Kidney epithelial cell (primary cell): ENCODE measurements around the gene CAMSAP2. TPM values are rescaled to one million over a fixed set of nuclear protein-coding genes. Genes with fewer than 3 reads are reported as not detected.

Source experiments
- DNase-seq: peaks from one replicate; pipeline ENCODE4 v3.0.0-alpha.2; 2010; ENCODE audit warnings: low read depth
- H3K27me3 ChIP-seq: 2 replicates; pipeline ENCODE4 v1.6.0; 2011; ENCODE audit warnings: low read length; ENCODE audit not compliant: control insufficient read depth, insufficient read depth
- H3K36me3 ChIP-seq: 2 replicates; pipeline ENCODE4 v1.5.1; 2011; ENCODE audit warnings: low read length; ENCODE audit not compliant: control insufficient read depth, insufficient read depth
- H3K4me3 ChIP-seq: 2 replicates; pipeline ENCODE4 v1.5.1; 2011; ENCODE audit warnings: low read depth, mild to moderate bottlenecking, control low read depth, low read length
- CTCF ChIP-seq: IDR thresholded peaks from 2 replicates; pipeline ENCODE4 v1.5.1; 2011; ENCODE audit warnings: mild to moderate bottlenecking, moderate library complexity, low read length, control low read depth, inconsistent platforms; ENCODE audit not compliant: insufficient read depth, poor library complexity, severe bottlenecking
- total RNA-seq: library from RNA; depleted of rRNA; stranded (reverse); fragments of >200 nt; gene quantifications from 2 replicates; pipeline ENCODE4 v1.2.3, GENCODE V29; 2015

The CAMSAP2 gene
- total RNA-seq, 1 donor from 2014 or later, result 31.9 TPM

DNA sequence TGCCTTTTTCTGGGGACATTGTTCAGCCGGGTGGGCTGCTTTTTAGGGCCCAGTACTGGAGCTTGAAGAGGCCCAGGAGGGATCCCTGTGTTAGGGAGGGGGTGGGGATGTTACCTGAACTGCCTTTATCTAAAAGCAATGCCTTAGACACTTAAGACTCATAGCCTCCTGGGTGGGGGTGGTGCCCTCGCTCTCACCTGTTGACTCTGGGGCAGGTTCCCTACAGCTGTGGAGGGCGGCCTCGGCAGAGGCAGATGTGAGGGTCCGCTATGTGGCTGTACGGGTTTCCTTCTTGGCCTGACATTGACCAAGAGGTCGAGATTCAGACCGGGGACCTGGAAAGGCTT lies 156.7 kb downstream of the CAMSAP2 start:
- Histone ChIP-seq H3K27me3 (no peaks in the 10 kb centered on the region), H3K4me3 (peak overlapping the region; percentile 46), H3K36me3 (no peaks in the 10 kb centered on the region)
- no peak for DNase-seq
- TF ChIP-seq CTCF, result no peak

- Histone ChIP-seq H3K36me3 (peaks cover 2% of the 10 kb centered on the region), H3K27me3 (no peaks in the 10 kb centered on the region), H3K4me3 (peak overlapping the region; percentile 46)
- TF ChIP-seq CTCF, result no peak
- no peak for DNase-seq
Observed at GRCh38 chr1:200895801-200896530, 157.3 kb downstream of the CAMSAP2 start.

GRCh38 chr1:200896531-200897196 lies 158.0 kb downstream of the CAMSAP2 start:
- Histone ChIP-seq H3K36me3 (peaks cover 2% of the 10 kb centered on the region), H3K4me3 (peak overlapping the region; percentile 46), H3K27me3 (no peaks in the 10 kb centered on the region)
- no peak for DNase-seq
- no peak for TF ChIP-seq CTCF

DNA sequence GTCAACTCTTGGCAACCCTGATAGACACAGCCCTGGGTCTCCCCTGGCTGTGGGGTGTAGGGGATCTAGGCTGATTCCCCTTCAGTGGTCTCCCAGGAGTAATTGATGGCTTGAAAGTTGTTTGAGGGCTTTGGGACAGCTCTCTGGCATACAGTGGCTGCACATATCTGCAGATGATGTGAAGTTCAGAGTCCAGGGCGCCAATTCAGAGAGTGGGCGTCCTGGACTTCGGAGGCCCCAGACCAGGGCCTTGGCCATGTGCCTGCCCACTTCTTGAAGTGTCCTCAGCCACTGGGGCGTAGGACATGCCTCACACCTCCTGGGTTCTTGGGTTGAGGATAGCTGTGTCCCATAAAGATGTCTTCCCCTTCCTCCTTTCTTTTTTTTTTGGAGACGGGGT lies 158.6 kb downstream of the CAMSAP2 start:
- Histone ChIP-seq H3K27me3 (no peaks in the 10 kb centered on the region), H3K36me3 (peaks cover 2% of the 10 kb centered on the region), H3K4me3 (no peak overlapping the region)
- TF ChIP-seq CTCF, result no peak
- DNase-seq, result no peak

GRCh38 chr1:200899015-200899386 lies 160.3 kb downstream of the CAMSAP2 start:
- H3K27me3 ChIP-seq, result no peaks in the 10 kb centered on the region
- no peak for DNase-seq
- no peak overlapping the region for H3K4me3 ChIP-seq
- TF ChIP-seq CTCF, result no peak
- peaks cover 2% of the 10 kb centered on the region for H3K36me3 ChIP-seq
